ENCODE results near the gene FLT3.

DNA sequence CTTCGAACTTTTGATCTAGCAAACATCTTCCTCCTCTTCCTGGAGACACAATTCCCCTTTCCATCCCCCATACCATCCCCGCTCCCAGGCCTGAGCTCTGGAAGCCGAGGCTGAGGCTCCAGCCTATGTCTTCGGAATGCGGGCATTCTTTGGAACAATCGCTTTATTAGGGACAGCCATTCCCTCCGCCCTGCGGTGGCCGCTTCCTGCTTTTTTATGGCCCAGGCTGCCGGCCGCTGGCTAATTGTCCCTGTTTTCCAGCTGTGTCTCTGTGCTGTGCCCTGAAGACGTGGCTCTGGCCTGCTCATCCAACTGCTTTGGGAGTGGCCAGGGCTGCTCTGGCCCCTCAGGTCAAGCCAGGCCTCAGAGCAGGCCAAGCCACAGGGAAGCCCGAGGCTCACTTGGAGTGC lies 129.1 kb downstream of the FLT3 start:
- TF ChIP-seq, protein P1, sequence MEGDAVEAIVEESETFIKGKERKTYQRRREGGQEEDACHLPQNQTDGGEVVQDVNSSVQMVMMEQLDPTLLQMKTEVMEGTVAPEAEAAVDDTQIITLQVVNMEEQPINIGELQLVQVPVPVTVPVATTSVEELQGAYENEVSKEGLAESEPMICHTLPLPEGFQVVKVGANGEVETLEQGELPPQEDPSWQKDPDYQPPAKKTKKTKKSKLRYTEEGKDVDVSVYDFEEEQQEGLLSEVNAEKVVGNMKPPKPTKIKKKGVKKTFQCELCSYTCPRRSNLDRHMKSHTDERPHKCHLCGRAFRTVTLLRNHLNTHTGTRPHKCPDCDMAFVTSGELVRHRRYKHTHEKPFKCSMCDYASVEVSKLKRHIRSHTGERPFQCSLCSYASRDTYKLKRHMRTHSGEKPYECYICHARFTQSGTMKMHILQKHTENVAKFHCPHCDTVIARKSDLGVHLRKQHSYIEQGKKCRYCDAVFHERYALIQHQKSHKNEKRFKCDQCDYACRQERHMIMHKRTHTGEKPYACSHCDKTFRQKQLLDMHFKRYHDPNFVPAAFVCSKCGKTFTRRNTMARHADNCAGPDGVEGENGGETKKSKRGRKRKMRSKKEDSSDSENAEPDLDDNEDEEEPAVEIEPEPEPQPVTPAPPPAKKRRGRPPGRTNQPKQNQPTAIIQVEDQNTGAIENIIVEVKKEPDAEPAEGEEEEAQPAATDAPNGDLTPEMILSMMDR (IDR thresholded peaks at IDR 0.05) = no peak
- TF ChIP-seq POLR2A (IDR thresholded peaks at IDR 0.05) = no peak
- no peak for TF ChIP-seq POLR2AphosphoS5 (IDR thresholded peaks at IDR 0.05; ENCODE audit: insufficient read depth in 1 of 2, low read depth in 1 of 2)
